Measurements from ENCODE around the gene CALU.

The CALU gene

DNA sequence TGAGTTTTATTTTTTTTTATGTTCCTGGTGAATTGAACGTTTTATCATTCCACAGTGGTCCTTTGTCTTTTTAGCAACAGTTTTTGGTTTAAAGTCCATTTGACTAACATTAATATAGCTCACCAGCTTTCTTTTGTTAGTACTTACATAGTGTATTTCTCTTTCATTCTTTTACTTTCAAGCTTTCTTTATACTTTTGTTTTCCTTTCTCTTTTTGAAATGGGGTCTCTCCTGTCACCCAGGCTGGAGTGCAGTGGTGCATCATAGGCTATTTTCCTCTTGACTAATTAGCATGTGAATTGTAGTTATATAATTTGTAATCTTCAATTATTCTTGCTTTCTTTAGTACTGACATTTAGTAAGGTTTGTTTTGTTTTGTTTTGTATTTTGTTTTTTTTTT is 39.3 kb upstream of the CALU start:
- H3K14ac ChIP-seq (ENCODE audit: low read length in 2 of 2) = no peak overlapping the region
- no CpG with 5 or more reads among the region's 1 CpG for WGBS

DNA sequence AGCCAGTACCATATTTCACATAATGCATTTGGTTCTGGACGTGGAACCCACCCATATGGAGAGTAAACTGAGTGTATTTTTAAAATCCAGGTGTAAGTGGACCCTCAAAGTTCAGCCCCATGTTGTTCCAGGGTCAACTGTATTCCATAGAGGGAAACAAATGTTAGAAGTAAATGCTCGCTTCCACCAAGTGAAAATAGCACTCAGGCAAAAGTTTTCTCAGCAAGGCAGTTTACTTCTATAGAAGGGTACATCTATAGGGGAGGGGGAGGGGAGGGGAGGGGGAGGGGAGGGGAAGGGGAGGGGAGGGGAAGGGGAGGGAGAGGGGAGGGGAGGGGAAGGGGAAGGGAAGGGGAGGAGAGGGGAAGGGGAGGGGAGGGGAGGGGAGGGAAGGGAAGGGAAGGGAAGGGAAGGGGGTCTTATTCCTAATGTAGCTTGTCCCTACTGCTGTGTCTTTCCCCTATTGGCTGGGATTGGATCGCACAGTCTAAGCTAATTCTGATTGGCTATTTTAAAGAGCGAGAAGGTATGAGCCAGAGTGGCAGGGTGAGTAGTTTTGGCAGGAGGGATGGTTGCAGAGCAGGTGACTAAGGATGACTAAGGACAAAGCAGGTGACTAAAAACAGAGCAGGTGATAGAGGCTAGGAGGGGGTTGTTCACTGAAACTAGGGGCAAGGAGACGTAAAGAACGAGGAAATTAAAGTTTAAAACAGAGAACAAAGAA is 37.9 kb upstream of the CALU start:
- no peak overlapping the region for H3K9ac ChIP-seq (ENCODE audit: low read length)
- WGBS = 65% methylated on average over 4 of the region's 6 CpGs
- no peak overlapping the region for H4K91ac ChIP-seq (ENCODE audit: low read length)
- H2BK120ac ChIP-seq (ENCODE audit: low read depth, low read length) = no peak overlapping the region
- H3K18ac ChIP-seq (ENCODE audit: low read depth in 1 of 2, low read length in 2 of 2) = no peak overlapping the region
- H3K27ac ChIP-seq (ENCODE audit: low read length, poor library complexity, severe bottlenecking) = no peak overlapping the region
- H3K4ac ChIP-seq (ENCODE audit: low read depth in 1 of 2, low read length in 2 of 2) = no peak overlapping the region
- peaks cover 0 to 31% of the 10 kb centered on the region in 2 experiments for H3K27me3 ChIP-seq (ENCODE audit: control insufficient read depth in 1 of 2, insufficient read depth in 1 of 2, low read length in 2 of 2)
- H3K79me1 ChIP-seq (replicated peaks; ENCODE audit: low read length, poor library complexity, severe bottlenecking) = no peaks in the 10 kb centered on the region
- H3K4me2 ChIP-seq (ENCODE audit: low read length, poor library complexity, severe bottlenecking) = no peak overlapping the region
- no peak overlapping the region for H2AK5ac ChIP-seq (ENCODE audit: low read length, severe bottlenecking)
- no peaks in the 10 kb centered on the region for H3K36me3 ChIP-seq (ENCODE audit: control insufficient read depth in 1 of 2, insufficient read depth in 2 of 2, low read depth in 1 of 2, low read length in 2 of 2)
- H2BK15ac ChIP-seq (ENCODE audit: low read depth, poor library complexity, severe bottlenecking) = no peak overlapping the region
- no peak overlapping the region for H3K4me3 ChIP-seq (ENCODE audit: insufficient read depth in 1 of 2, low read depth in 1 of 2, low read length in 2 of 2)
- no peaks in the 10 kb centered on the region for H3K9me3 ChIP-seq (ENCODE audit: control insufficient read depth, low read length)
- no peak overlapping the region for H2BK5ac ChIP-seq (ENCODE audit: low read depth, low read length, poor library complexity, severe bottlenecking)
- H4K8ac ChIP-seq (ENCODE audit: low read length) = no peak overlapping the region
- no peak overlapping the region for H3K14ac ChIP-seq (ENCODE audit: low read length in 2 of 2)
- H2BK12ac ChIP-seq (ENCODE audit: low read length in 2 of 2) = no peak overlapping the region
- no peak for DNase-seq
- H3K4me1 ChIP-seq (ENCODE audit: control insufficient read depth, insufficient read depth, low read depth, low read length) = peaks cover 6% of the 10 kb centered on the region
- no peak overlapping the region for H2AFZ ChIP-seq (ENCODE audit: low read depth, low read length)
- H3K23ac ChIP-seq (ENCODE audit: low read length in 2 of 2) = no peak overlapping the region

More for the DNA sequence above, 39.3 kb upstream of the CALU start:
- no peak overlapping the region for H3K4me3 ChIP-seq (ENCODE audit: insufficient read depth in 1 of 2, low read depth in 1 of 2, low read length in 2 of 2)
- H4K91ac ChIP-seq (ENCODE audit: low read length) = no peak overlapping the region
- peaks cover 6% of the 10 kb centered on the region for H3K4me1 ChIP-seq (ENCODE audit: control insufficient read depth, insufficient read depth, low read depth, low read length)
- no peak overlapping the region for H2AK5ac ChIP-seq (ENCODE audit: low read length, severe bottlenecking)
- no peak overlapping the region for H3K27ac ChIP-seq (ENCODE audit: low read length, poor library complexity, severe bottlenecking)
- DNase-seq = no peak
- no peak overlapping the region for H3K4me2 ChIP-seq (ENCODE audit: low read length, poor library complexity, severe bottlenecking)
- H3K23ac ChIP-seq (ENCODE audit: low read length in 2 of 2) = no peak overlapping the region
- no peak overlapping the region for H2BK15ac ChIP-seq (ENCODE audit: low read depth, poor library complexity, severe bottlenecking)
- no peak overlapping the region for H3K9ac ChIP-seq (ENCODE audit: low read length)
- no peak overlapping the region for H3K18ac ChIP-seq (ENCODE audit: low read depth in 1 of 2, low read length in 2 of 2)
- H4K8ac ChIP-seq (ENCODE audit: low read length) = no peak overlapping the region
- H2BK5ac ChIP-seq (ENCODE audit: low read depth, low read length, poor library complexity, severe bottlenecking) = no peak overlapping the region
- no peaks in the 10 kb centered on the region for H3K36me3 ChIP-seq (ENCODE audit: control insufficient read depth in 1 of 2, insufficient read depth in 2 of 2, low read depth in 1 of 2, low read length in 2 of 2)
- H2BK120ac ChIP-seq (ENCODE audit: low read depth, low read length) = no peak overlapping the region
- H3K79me1 ChIP-seq (replicated peaks; ENCODE audit: low read length, poor library complexity, severe bottlenecking) = no peaks in the 10 kb centered on the region
- no peak overlapping the region for H2AFZ ChIP-seq (ENCODE audit: low read depth, low read length)
- peaks cover 0 to 37% of the 10 kb centered on the region in 2 experiments for H3K27me3 ChIP-seq (ENCODE audit: control insufficient read depth in 1 of 2, insufficient read depth in 1 of 2, low read length in 2 of 2)
- H3K9me3 ChIP-seq (ENCODE audit: control insufficient read depth, low read length) = no peaks in the 10 kb centered on the region
- H3K4ac ChIP-seq (ENCODE audit: low read depth in 1 of 2, low read length in 2 of 2) = no peak overlapping the region
- H2BK12ac ChIP-seq (ENCODE audit: low read length in 2 of 2) = no peak overlapping the region

DNA sequence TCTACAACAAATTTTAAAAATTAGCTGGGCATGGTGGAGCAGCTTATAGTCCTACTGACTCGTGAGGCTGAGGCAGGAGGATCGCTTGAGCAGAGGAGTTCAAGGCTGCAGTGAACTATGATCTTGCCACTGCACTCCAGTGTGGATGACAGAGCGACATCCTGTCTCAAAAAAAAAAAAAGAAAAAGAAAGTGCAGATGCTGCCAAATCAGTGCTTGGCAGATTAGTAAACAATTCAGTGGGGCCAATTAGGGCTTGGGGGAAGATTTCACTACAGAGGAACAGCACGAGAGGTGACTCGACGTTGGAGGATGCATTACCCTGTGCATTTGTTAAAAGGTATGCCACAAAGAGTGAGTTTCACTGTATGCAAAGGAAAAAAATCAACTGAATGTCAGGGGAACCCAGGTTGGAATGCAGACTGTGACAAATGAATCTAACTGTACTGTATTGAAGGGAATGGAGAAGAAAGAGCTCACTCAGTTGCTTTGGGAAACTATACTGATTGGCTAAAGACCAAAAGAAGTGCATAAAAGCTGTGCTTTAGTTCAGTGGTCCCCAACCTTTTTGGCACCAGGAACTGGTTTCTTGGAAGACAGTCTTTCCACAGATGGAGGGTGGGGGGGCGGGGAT is 35.4 kb upstream of the CALU start:
- no peaks in the 10 kb centered on the region for H3K4me1 ChIP-seq (ENCODE audit: control insufficient read depth, insufficient read depth, low read depth, low read length)
- H3K4me2 ChIP-seq (ENCODE audit: low read length, poor library complexity, severe bottlenecking) = no peak overlapping the region
- H2BK15ac ChIP-seq (ENCODE audit: low read depth, poor library complexity, severe bottlenecking) = no peak overlapping the region
- no peaks in the 10 kb centered on the region for H3K79me1 ChIP-seq (replicated peaks; ENCODE audit: low read length, poor library complexity, severe bottlenecking)
- no peaks in the 10 kb centered on the region for H3K9me3 ChIP-seq (ENCODE audit: control insufficient read depth, low read length)
- peak overlapping the region in 1 of 2 experiments; percentile 83 for H3K23ac ChIP-seq (ENCODE audit: low read length in 2 of 2)
- peak; percentile 20 for DNase-seq
- no peak overlapping the region for H2AK5ac ChIP-seq (ENCODE audit: low read length, severe bottlenecking)
- no peak overlapping the region for H3K18ac ChIP-seq (ENCODE audit: low read depth in 1 of 2, low read length in 2 of 2)
- H3K36me3 ChIP-seq (ENCODE audit: control insufficient read depth in 1 of 2, insufficient read depth in 2 of 2, low read depth in 1 of 2, low read length in 2 of 2) = no peaks in the 10 kb centered on the region
- H3K4me3 ChIP-seq (ENCODE audit: insufficient read depth in 1 of 2, low read depth in 1 of 2, low read length in 2 of 2) = no peak overlapping the region
- no peak overlapping the region for H2BK12ac ChIP-seq (ENCODE audit: low read length in 2 of 2)
- H3K14ac ChIP-seq (ENCODE audit: low read length in 2 of 2) = no peak overlapping the region
- no peak overlapping the region for H2BK120ac ChIP-seq (ENCODE audit: low read depth, low read length)
- no peak overlapping the region for H3K9ac ChIP-seq (ENCODE audit: low read length)
- no peak overlapping the region for H3K27ac ChIP-seq (ENCODE audit: low read length, poor library complexity, severe bottlenecking)
- 43% methylated on average over 6 of the region's 7 CpGs for WGBS
- H4K8ac ChIP-seq (ENCODE audit: low read length) = no peak overlapping the region
- H2AFZ ChIP-seq (ENCODE audit: low read depth, low read length) = no peak overlapping the region
- H3K27me3 ChIP-seq (ENCODE audit: control insufficient read depth in 1 of 2, insufficient read depth in 1 of 2, low read length in 2 of 2) = peaks cover 0 to 7% of the 10 kb centered on the region in 2 experiments
- H3K4ac ChIP-seq (ENCODE audit: low read depth in 1 of 2, low read length in 2 of 2) = no peak overlapping the region
- H2BK5ac ChIP-seq (ENCODE audit: low read depth, low read length, poor library complexity, severe bottlenecking) = no peak overlapping the region
- H4K91ac ChIP-seq (ENCODE audit: low read length) = no peak overlapping the region

DNA sequence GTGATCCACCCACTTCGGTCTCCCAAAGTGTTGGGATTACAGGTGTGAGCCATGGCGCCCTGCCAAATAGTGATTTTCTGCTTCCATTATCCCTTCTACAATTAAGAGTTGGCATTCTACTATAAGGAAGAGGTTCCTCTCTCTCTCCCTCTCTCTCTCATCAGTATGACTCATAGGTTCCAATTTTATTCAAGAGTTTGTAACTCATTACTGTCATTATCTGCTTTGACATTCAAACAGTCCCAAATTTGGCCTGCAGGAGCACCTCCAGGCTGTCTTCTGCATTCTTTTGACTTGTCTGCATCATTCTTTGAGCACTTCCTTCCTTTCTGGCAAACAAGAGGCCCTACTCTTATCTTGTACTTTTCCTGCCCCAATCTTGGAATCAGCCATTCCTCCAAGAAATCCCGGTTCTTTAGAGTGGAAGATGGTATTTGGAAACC is 33.2 kb upstream of the CALU start:
- Histone ChIP-seq H3K27ac (ENCODE audit: low read length, poor library complexity, severe bottlenecking) (no peak overlapping the region), H2BK15ac (ENCODE audit: low read depth, poor library complexity, severe bottlenecking) (no peak overlapping the region), H3K18ac (ENCODE audit: low read depth in 1 of 2, low read length in 2 of 2) (no peak overlapping the region), H2AFZ (ENCODE audit: low read depth, low read length) (no peak overlapping the region), H3K4ac (ENCODE audit: low read depth in 1 of 2, low read length in 2 of 2) (no peak overlapping the region), H3K9ac (ENCODE audit: low read length) (no peak overlapping the region), H3K36me3 (ENCODE audit: control insufficient read depth in 1 of 2, insufficient read depth in 2 of 2, low read depth in 1 of 2, low read length in 2 of 2) (no peaks in the 10 kb centered on the region), H3K23ac (ENCODE audit: low read length in 2 of 2) (no peak overlapping the region), H3K79me1 (replicated peaks; ENCODE audit: low read length, poor library complexity, severe bottlenecking) (no peaks in the 10 kb centered on the region), H2AK5ac (ENCODE audit: low read length, severe bottlenecking) (no peak overlapping the region), H3K4me3 (ENCODE audit: insufficient read depth in 1 of 2, low read depth in 1 of 2, low read length in 2 of 2) (no peak overlapping the region), H2BK5ac (ENCODE audit: low read depth, low read length, poor library complexity, severe bottlenecking) (no peak overlapping the region), H3K4me1 (ENCODE audit: control insufficient read depth, insufficient read depth, low read depth, low read length) (no peaks in the 10 kb centered on the region), H3K9me3 (ENCODE audit: control insufficient read depth, low read length) (no peaks in the 10 kb centered on the region), H3K4me2 (ENCODE audit: low read length, poor library complexity, severe bottlenecking) (no peak overlapping the region), H2BK120ac (ENCODE audit: low read depth, low read length) (no peak overlapping the region), H4K8ac (ENCODE audit: low read length) (no peak overlapping the region), H4K91ac (ENCODE audit: low read length) (no peak overlapping the region), H3K27me3 (ENCODE audit: control insufficient read depth in 1 of 2, insufficient read depth in 1 of 2, low read length in 2 of 2) (peaks cover 0 to 2% of the 10 kb centered on the region in 2 experiments), H2BK12ac (ENCODE audit: low read length in 2 of 2) (no peak overlapping the region), H3K14ac (ENCODE audit: low read length in 2 of 2) (no peak overlapping the region)
- DNase-seq = peak; percentile 53
- WGBS = 85% methylated on average over 2 of the region's 3 CpGs

Data from mesenchymal stem cell (in vitro differentiated cells and primary cell).